NCI-H2107 treated with DMSO at 0.1 percent for 48 hours (cell line): Measurements from ENCODE around the gene PGAP1.

Experiments
- DNase-seq: peaks from one replicate; lab custom pipeline; 2025; ENCODE audit not compliant: unreplicated experiment; lab: John Stamatoyannopoulos, UW

Gene PGAP1

GRCh38 chr2:196900843-196901242 lies 25.7 kb downstream of the PGAP1 start:
- no peak for DNase-seq

GRCh38 chr2:196899976-196900375 lies 26.5 kb downstream of the PGAP1 start:
- no peak for DNase-seq

DNA sequence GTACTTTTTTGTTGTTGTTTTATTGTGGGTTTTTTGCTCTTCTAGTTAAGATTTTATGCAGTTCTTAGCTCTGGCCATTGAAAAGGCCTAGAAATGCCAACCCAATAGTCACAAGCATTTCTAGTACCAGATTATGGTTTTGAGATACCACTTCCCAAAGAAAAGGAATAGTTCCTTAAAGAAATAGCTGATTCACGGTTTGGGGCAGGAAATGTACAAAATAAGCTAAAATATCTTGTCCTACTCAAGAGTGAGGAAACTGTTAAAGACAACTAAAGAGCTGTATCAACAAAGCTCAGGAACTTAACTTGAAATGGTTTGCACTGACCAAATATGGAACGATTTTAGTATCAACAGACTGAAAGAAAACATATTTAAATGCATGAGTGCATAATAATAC lies 35.4 kb downstream of the PGAP1 start:
- DNase-seq = no peak

GRCh38 chr2:196887431-196887830 lies 39.1 kb downstream of the PGAP1 start:
- DNase-seq = no peak

DNA sequence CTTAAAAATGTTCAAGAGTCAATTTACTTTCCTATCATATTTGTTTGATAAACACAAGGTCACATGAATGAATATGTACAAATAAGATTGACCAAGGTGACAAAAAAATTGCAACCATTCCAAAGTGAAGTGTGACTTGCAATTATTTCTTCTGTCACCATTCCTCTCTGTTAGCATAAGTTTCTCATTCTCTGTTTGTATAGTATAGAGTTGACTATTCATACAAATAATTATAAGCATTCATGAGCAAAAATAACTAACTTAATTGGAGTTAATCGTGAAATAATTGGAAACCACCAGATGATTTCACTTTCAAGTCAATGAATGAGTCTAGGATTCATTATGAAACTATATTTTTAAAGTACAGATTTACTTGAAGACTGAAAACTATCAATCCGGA lies 42.1 kb downstream of the PGAP1 start:
- DNase-seq = no peak

DNA sequence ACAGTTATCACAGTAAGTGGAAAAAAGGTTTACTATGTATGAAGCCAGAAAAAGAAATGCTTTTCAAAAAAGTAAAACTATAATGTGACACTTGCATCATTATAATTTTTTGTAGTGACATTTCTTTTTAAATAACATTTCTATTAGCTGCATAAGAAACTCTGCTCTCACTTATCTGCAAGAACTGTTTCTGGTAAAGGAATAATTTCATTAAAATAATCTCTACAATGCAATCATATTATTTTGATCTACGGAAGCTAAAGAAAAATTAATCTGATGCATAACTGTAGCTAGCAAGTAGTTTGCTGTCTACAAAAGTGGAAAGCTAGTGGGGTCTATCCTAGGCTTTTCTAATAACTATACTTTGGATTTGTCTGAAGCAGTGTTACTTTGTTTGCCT lies 50.1 kb downstream of the PGAP1 start:
- no peak for DNase-seq

- no peak for DNase-seq
These were observed 51.1 kb downstream of the PGAP1 start for GRCh38 chr2:196875414-196875813.

DNA sequence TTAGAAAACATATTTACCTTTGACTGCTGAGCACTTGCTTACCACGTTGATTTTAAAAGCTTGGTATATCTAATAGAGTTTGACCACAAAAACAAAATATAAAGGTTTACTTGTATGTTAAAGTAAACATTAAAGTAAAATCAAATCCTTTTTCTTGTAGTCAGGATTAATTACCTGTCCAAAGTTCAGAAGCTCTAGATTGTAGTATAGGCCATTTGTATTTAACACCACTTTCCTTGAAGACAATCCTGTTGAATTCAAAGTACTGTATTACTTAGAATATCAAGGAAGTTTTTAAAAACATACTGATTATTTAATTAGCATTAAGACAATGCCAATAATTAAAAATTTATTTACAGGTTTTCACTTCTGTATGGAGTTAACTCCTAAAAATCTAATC lies 53.0 kb downstream of the PGAP1 start:
- DNase-seq = no peak

GRCh38 chr2:196854629-196855028 lies 71.9 kb downstream of the PGAP1 start:
- DNase-seq = no peak

- DNase-seq = no peak
These were observed 73.0 kb downstream of the PGAP1 start for GRCh38 chr2:196853301-196854087.

DNA sequence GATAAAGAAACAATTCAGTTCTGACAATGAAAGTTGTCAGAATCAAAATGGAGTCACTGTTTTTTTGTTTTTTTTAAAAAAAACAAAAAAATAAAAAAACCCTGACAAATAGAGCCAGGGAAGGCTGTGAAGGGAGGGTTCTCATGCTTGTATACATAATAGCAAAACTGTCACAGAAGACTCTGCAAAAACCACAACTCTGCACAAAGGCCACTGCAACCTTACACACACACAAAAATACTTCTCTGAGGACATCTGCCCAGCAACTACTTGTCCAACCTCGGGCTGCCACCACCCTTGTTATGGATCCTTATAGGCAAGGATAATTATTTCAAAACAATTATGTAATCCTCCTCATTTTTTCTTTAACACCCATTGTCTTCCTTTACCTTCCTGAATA lies 75.4 kb downstream of the PGAP1 start:
- no peak for DNase-seq

DNA sequence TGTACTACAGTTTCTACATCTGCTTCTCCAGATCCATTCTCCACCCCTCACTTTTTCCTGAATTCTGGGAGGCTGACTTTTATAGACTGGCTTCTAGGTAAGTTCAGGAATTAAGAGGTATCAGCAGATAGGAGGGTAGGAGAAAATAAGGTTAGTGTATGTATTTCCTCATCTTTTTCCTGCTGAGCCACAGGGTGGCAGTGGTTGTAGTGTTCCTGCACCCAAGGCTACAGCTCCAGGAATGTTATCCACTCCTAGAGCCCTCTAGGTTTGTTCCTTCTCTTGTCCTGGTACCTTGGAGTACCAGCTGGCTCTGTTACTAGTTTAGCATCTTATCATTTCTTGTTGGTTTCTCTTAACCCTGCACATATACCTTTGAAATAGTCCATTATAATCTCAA lies 76.6 kb downstream of the PGAP1 start:
- peak; percentile 11 for DNase-seq

- DNase-seq = no peak
These were observed 80.2 kb downstream of the PGAP1 start for GRCh38 chr2:196846295-196846694.

GRCh38 chr2:196845371-196845770 lies 81.1 kb downstream of the PGAP1 start:
- DNase-seq = no peak

GRCh38 chr2:196840171-196840570 lies 86.3 kb downstream of the PGAP1 start:
- no peak for DNase-seq

DNA sequence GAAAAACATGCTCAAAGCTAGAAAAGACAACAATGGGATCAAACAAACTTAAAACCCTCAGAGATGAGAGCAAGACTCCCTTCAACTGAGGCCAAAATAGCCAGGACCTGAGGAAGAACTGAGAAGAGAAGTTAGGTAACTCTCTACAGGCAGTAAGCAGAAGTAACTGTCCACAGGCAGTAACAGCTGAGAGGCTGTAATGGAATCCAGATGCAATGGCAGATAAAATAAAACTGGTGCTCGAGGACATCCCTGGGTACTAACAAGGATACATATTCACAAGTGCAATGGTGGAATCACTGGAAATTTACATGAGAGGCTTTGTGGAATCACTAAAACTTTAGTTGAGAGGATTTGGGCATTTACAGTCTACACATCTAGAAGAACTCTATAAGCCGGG lies 86.9 kb downstream of the PGAP1 start:
- DNase-seq = no peak

GRCh38 chr2:196836440-196836839 lies 90.1 kb downstream of the PGAP1 start:
- DNase-seq = no peak

DNA sequence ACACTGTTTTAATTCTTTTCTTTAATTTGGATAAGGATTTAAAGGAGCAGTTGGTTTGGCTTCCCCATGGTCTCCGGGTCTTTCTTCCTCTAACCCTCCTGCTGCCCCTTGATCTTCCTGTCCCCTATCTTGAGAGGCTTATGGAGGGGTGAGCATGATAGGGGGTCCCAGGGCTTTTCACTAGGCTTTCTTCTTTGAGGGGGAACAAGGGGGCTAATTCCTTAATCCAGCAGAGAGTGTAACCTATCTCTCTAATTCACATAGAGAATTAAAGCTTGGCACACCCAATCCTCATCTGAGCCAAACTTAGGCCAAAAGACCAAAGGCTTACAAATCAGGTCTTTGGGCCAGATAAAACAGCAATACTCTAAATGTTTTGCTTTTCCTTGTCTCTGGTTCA lies 95.8 kb downstream of the PGAP1 start:
- no peak for DNase-seq

DNA sequence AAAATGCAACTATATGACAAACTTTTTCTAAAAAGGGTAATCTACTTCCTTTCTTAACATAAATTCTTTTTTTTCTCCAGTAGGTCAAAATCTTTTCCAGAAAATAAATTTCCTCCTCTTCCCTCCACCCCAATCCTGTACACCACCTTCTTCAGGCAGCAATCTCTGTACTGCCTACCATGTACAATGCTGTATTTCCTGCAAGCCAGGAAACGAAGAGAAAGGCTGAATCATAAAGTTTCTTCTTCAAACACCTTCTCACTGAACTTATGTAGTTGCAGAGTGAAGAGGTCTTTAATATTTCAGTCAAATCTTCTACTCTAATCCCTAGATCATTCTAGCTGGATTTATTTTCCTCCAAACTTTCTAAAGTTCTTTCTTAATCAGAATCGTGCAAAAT lies 99.2 kb downstream of the PGAP1 start:
- no peak for DNase-seq

GRCh38 chr2:196823750-196824522 lies 102.6 kb downstream of the PGAP1 start:
- DNase-seq = no peak

DNA sequence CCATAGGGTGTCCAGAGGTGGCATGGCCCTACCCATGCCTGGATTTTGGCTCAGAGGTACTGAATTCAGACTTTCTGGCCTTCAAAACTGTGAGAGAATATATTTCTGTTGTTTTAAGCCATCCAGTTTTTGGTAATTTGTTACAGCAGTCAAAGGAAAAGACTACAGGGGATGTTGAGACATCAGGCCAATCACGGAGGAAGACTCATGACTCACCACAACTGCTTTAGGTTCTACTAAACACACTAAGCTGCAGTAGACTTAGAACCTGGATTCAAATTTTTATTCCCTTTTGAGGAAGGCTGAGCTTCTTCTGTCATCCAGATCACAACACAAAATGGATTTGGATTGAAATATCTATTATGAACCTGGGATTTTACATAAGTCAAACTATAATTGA lies 105.3 kb downstream of the PGAP1 start:
- DNase-seq = no peak

DNA sequence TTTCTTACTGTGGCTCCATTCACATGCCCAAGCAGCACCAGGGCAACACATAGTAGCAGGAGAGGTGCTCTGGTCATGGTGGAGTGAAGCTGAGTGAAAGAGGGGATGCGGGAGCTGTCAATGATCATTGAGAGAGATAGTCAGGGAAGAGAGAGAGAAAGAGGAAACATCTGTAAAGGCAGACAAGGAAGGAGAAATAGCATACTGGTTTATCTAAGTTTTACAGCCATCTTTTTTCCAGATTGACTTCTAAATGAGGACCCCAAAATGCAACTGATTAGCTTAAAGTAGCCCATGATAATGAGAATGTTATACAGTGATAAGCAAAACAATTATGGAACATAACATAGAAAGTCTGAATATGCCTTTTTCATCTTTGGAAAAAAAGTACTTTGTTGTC lies 117.2 kb downstream of the PGAP1 start, which contains the start of gene C2orf66:
Gene C2orf66 (minus strand): TSS at position 96 of the 400 bp plus-strand sequence. CDS start 19 bp downstream, at position 77.
- no peak for DNase-seq
